Measurements from ENCODE around the gene SLC6A6. TPM values are rescaled to one million over a fixed set of nuclear protein-coding genes. Genes with fewer than 3 reads are reported as not detected.

The SLC6A6 gene
- total RNA-seq, 1 experiment from 2014 or later: 10.2 TPM

- no peak for DNase-seq (ENCODE audit: low read depth, low spot score)
- in situ Hi-C loops (cut with HindIII; ENCODE audit: low pct_unique_long_range_greater_than_20kb, low sequenced_read_pairs): loop anchor here (25.0 kb wide), 1 partner anchor 251 kb away; no protein-coding TSS in a partner anchor
Measured at GRCh38 chr3:14463330-14464140, 61.1 kb downstream of the SLC6A6 start.

- no peak for DNase-seq (ENCODE audit: low read depth, low spot score)
- in situ Hi-C loops (cut with HindIII; ENCODE audit: low pct_unique_long_range_greater_than_20kb, low sequenced_read_pairs): loop anchor here (25.0 kb wide), 1 partner anchor 252 kb away; no protein-coding TSS in a partner anchor
Measured at GRCh38 chr3:14464141-14464465, 61.7 kb downstream of the SLC6A6 start.

GRCh38 chr3:14464521-14464920 is 62.1 kb downstream of the SLC6A6 start:
- in situ Hi-C loops (cut with HindIII; ENCODE audit: low pct_unique_long_range_greater_than_20kb, low sequenced_read_pairs): loop anchor here (25.0 kb wide), 1 partner anchor 252 kb away; no protein-coding TSS in a partner anchor
- DNase-seq (ENCODE audit: low read depth, low spot score): no peak

- DNase-seq (ENCODE audit: low read depth, low spot score): no peak
- in situ Hi-C loops (cut with HindIII; ENCODE audit: low pct_unique_long_range_greater_than_20kb, low sequenced_read_pairs): loop anchor here (25.0 kb wide), 1 partner anchor 253 kb away; no protein-coding TSS in a partner anchor
Measured at GRCh38 chr3:14465425-14465824, 63.0 kb downstream of the SLC6A6 start.

GRCh38 chr3:14466179-14466903 is 63.9 kb downstream of the SLC6A6 start:
- in situ Hi-C loops (cut with HindIII; ENCODE audit: low pct_unique_long_range_greater_than_20kb, low sequenced_read_pairs): loop anchor here (25.0 kb wide), 1 partner anchor 254 kb away; no protein-coding TSS in a partner anchor
- no peak for DNase-seq (ENCODE audit: low read depth, low spot score)

- in situ Hi-C loops (cut with HindIII; ENCODE audit: low pct_unique_long_range_greater_than_20kb, low sequenced_read_pairs): loop anchor here (25.0 kb wide), 1 partner anchor 256 kb away; no protein-coding TSS in a partner anchor
- DNase-seq (ENCODE audit: low read depth, low spot score): peak; percentile 50
Measured at GRCh38 chr3:14467814-14468620, 65.6 kb downstream of the SLC6A6 start.

- in situ Hi-C loops (cut with HindIII; ENCODE audit: low pct_unique_long_range_greater_than_20kb, low sequenced_read_pairs): loop anchor here (25.0 kb wide), 1 partner anchor 256 kb away; no protein-coding TSS in a partner anchor
Measured at GRCh38 chr3:14468621-14468981, 66.2 kb downstream of the SLC6A6 start.

GRCh38 chr3:14470461-14470860 is 68.1 kb downstream of the SLC6A6 start:
- no peak for DNase-seq (ENCODE audit: low read depth, low spot score)
- in situ Hi-C loops (cut with HindIII; ENCODE audit: low pct_unique_long_range_greater_than_20kb, low sequenced_read_pairs): loop anchor here (25.0 kb wide), 1 partner anchor 258 kb away; no protein-coding TSS in a partner anchor

More at GRCh38 chr3:14468621-14468981, 66.2 kb downstream of the SLC6A6 start:
- no peak for DNase-seq (ENCODE audit: low read depth, low spot score)

GRCh38 chr3:14471016-14471415 is 68.6 kb downstream of the SLC6A6 start:
- in situ Hi-C loops (cut with HindIII; ENCODE audit: low pct_unique_long_range_greater_than_20kb, low sequenced_read_pairs): loop anchor here (25.0 kb wide), 1 partner anchor 259 kb away; no protein-coding TSS in a partner anchor
- DNase-seq (ENCODE audit: low read depth, low spot score): no peak

- DNase-seq (ENCODE audit: low read depth, low spot score): no peak
- in situ Hi-C loops (cut with HindIII; ENCODE audit: low pct_unique_long_range_greater_than_20kb, low sequenced_read_pairs): loop anchor here (25.0 kb wide), 1 partner anchor 259 kb away; no protein-coding TSS in a partner anchor
Measured at GRCh38 chr3:14471690-14472089, 69.3 kb downstream of the SLC6A6 start.

- in situ Hi-C loops (cut with HindIII; ENCODE audit: low pct_unique_long_range_greater_than_20kb, low sequenced_read_pairs): loop anchor here (25.0 kb wide), 1 partner anchor 260 kb away; no protein-coding TSS in a partner anchor
- DNase-seq (ENCODE audit: low read depth, low spot score): no peak
Measured at GRCh38 chr3:14472471-14473351, 70.3 kb downstream of the SLC6A6 start.

GRCh38 chr3:14473411-14473891 is 71.0 kb downstream of the SLC6A6 start:
- DNase-seq (ENCODE audit: low read depth, low spot score): no peak
- in situ Hi-C loops (cut with HindIII; ENCODE audit: low pct_unique_long_range_greater_than_20kb, low sequenced_read_pairs): loop anchor here (25.0 kb wide), 1 partner anchor 261 kb away; no protein-coding TSS in a partner anchor

- in situ Hi-C loops (cut with HindIII; ENCODE audit: low pct_unique_long_range_greater_than_20kb, low sequenced_read_pairs): loop anchor here (25.0 kb wide), 1 partner anchor 262 kb away; no protein-coding TSS in a partner anchor
- DNase-seq (ENCODE audit: low read depth, low spot score): no peak
Measured at GRCh38 chr3:14474363-14475081, 72.1 kb downstream of the SLC6A6 start.

GRCh38 chr3:14475621-14476020 is 73.2 kb downstream of the SLC6A6 start:
- in situ Hi-C loops (cut with HindIII; ENCODE audit: low pct_unique_long_range_greater_than_20kb, low sequenced_read_pairs): no loop called here

GRCh38 chr3:14476583-14477265 is 74.3 kb downstream of the SLC6A6 start:
- no peak for DNase-seq (ENCODE audit: low read depth, low spot score)
- in situ Hi-C loops (cut with HindIII; ENCODE audit: low pct_unique_long_range_greater_than_20kb, low sequenced_read_pairs): no loop called here

More at GRCh38 chr3:14475621-14476020, 73.2 kb downstream of the SLC6A6 start:
- no peak for DNase-seq (ENCODE audit: low read depth, low spot score)

All from SK-MEL-5 (cell line).